Transverse colon (tissue), 3 donors: ENCODE measurements around the gene KLHL29.

Experiments used
- EP300 ChIP-seq: sonication (generic); formaldehyde crosslinking; IDR thresholded peaks from one replicate; pipeline ENCODE4 v1.6.1; 2017; ENCODE audit warnings: antibody characterized with exemption, low read depth
- TF ChIP-seq, protein P1 (sequence below), 5 experiments: fragments of 200-600 bp in 3 of 5; fragments of 450-650 bp in 2 of 5; sonication (generic) in 3 of 5; IDR thresholded peaks; 1 replicate in 2 of 5; 2 replicates in 3 of 5; pipeline ENCODE4 v1.5.1; 2016 to 2017; ENCODE audit warnings: antibody characterized with exemption in 5 of 5, inconsistent platforms in 3 of 5, mild to moderate bottlenecking in 2 of 5, moderate library complexity in 1 of 5

GRCh38 chr2:23578964-23579671 lies 194.1 kb downstream of the KLHL29 start:
- no peak for TF ChIP-seq EP300
- TF ChIP-seq, protein P1, sequence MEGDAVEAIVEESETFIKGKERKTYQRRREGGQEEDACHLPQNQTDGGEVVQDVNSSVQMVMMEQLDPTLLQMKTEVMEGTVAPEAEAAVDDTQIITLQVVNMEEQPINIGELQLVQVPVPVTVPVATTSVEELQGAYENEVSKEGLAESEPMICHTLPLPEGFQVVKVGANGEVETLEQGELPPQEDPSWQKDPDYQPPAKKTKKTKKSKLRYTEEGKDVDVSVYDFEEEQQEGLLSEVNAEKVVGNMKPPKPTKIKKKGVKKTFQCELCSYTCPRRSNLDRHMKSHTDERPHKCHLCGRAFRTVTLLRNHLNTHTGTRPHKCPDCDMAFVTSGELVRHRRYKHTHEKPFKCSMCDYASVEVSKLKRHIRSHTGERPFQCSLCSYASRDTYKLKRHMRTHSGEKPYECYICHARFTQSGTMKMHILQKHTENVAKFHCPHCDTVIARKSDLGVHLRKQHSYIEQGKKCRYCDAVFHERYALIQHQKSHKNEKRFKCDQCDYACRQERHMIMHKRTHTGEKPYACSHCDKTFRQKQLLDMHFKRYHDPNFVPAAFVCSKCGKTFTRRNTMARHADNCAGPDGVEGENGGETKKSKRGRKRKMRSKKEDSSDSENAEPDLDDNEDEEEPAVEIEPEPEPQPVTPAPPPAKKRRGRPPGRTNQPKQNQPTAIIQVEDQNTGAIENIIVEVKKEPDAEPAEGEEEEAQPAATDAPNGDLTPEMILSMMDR (IDR thresholded peaks at IDR 0.05) = no peak
